ENCODE results near the gene TCP11L2.

DNA sequence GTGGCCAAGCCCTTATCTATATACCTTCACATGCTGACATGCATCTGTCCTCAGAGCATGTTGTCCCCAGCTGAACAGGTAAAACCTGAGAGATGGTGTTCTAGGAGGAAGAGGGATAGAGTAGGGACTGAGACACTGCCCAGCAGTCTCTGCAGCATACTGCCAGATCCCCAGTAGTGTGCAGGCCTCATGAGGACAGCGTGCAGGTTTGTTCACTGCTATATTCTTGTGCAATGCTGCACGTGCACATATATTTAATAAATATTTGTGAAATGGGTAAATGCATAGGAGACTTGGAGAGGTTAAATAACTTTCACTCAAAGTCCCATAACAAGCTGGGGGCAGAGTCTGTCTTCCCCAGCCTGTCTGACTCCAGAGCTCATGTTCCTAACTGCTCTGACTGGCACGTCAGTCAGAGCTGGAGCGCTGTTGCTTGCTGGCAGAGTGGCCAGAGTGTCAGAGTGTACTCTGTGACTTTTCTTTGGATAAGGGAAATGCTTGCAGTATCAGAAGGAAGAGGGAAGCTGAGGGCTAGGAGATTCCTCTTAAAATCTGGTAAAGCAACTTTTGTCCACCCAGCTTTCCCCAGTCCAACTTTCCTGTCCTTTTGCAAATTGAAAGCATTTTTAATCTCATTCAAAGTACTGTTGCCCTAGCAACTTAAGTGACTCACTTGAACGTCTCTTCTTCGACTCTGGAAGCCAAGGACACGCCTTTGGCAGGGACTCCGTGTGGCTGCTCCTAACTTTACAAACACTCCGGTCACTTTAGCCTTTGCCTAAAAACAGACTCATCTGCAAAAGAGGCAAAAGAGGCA, 40.1 kb downstream of the TCP11L2 start:
- no peak for TF ChIP-seq EZH2 (IDR thresholded peaks at IDR 0.05)
- TF ChIP-seq POLR2AphosphoS5 (IDR thresholded peaks at IDR 0.05; ENCODE audit: borderline replicate concordance, low read depth, low read length): no peak
